ENCODE measurements around the gene HHIPL1. TPM values are rescaled to one million over a fixed set of nuclear protein-coding genes. Genes with fewer than 3 reads are reported as not detected.

Gene HHIPL1
- total RNA-seq, 1 experiment from 2014 or later: not detected

GRCh38 chr14:99628887-99629618 lies 15.9 kb upstream of the HHIPL1 start:
- no peak overlapping the region for H3K4me3 Mint-ChIP-seq (ENCODE audit: low read depth, unreplicated experiment)
- no peaks in the 10 kb centered on the region for H3K4me1 Mint-ChIP-seq (ENCODE audit: low read depth, unreplicated experiment)
- H3K27me3 Mint-ChIP-seq (ENCODE audit: unreplicated experiment): peaks cover 39% of the 10 kb centered on the region
- H3K9me3 Mint-ChIP-seq (ENCODE audit: low read depth, unreplicated experiment): no peaks in the 10 kb centered on the region
- TF ChIP-seq CTCF (IDR thresholded peaks at IDR 0.05; ENCODE audit: unreplicated experiment): peak; percentile 91
- BruUV-seq (replicated peaks): no TSS peak
- CTCF ChIA-PET: interaction anchor here (1.0 kb wide), 2 partner anchors 23 to 66 kb away, joined by 5 read pairs; no protein-coding TSS in a partner anchor
- H3K27ac Mint-ChIP-seq (ENCODE audit: unreplicated experiment): no peak overlapping the region
- DNase-seq: peak; percentile 88
- no peaks in the 10 kb centered on the region for H3K36me3 Mint-ChIP-seq (ENCODE audit: insufficient read depth, unreplicated experiment)
- intact Hi-C loops (cut with micrococcal nuclease; ENCODE audit: unreplicated experiment): loop anchor here (1.0 kb wide), 2 partner anchors 66 to 111 kb away; no protein-coding TSS in a partner anchor

GRCh38 chr14:99630202-99630601 lies 14.7 kb upstream of the HHIPL1 start:
- H3K9me3 Mint-ChIP-seq (ENCODE audit: low read depth, unreplicated experiment): no peaks in the 10 kb centered on the region
- CTCF ChIA-PET: no interaction called here
- H3K4me1 Mint-ChIP-seq (ENCODE audit: low read depth, unreplicated experiment): no peaks in the 10 kb centered on the region
- H3K36me3 Mint-ChIP-seq (ENCODE audit: insufficient read depth, unreplicated experiment): no peaks in the 10 kb centered on the region
- DNase-seq: no peak
- TF ChIP-seq CTCF (IDR thresholded peaks at IDR 0.05; ENCODE audit: unreplicated experiment): no peak
- H3K4me3 Mint-ChIP-seq (ENCODE audit: low read depth, unreplicated experiment): no peak overlapping the region
- H3K27ac Mint-ChIP-seq (ENCODE audit: unreplicated experiment): no peak overlapping the region
- intact Hi-C loops (cut with micrococcal nuclease; ENCODE audit: unreplicated experiment): no loop called here
- peaks cover 49% of the 10 kb centered on the region for H3K27me3 Mint-ChIP-seq (ENCODE audit: unreplicated experiment)
- BruUV-seq (replicated peaks): no TSS peak

GRCh38 chr14:99632410-99633035 lies 12.4 kb upstream of the HHIPL1 start:
- no peak overlapping the region for H3K27ac Mint-ChIP-seq (ENCODE audit: unreplicated experiment)
- H3K4me3 Mint-ChIP-seq (ENCODE audit: low read depth, unreplicated experiment): no peak overlapping the region
- no peaks in the 10 kb centered on the region for H3K9me3 Mint-ChIP-seq (ENCODE audit: low read depth, unreplicated experiment)
- TF ChIP-seq CTCF (IDR thresholded peaks at IDR 0.05; ENCODE audit: unreplicated experiment): no peak
- CTCF ChIA-PET: interaction anchor here (0.6 kb wide), 2 partner anchors 10 to 367 kb away, joined by 3 to 4 read pairs; no protein-coding TSS in a partner anchor
- no peak for DNase-seq
- no peaks in the 10 kb centered on the region for H3K36me3 Mint-ChIP-seq (ENCODE audit: insufficient read depth, unreplicated experiment)
- BruUV-seq (replicated peaks): no TSS peak
- intact Hi-C loops (cut with micrococcal nuclease; ENCODE audit: unreplicated experiment): no loop called here
- no peaks in the 10 kb centered on the region for H3K4me1 Mint-ChIP-seq (ENCODE audit: low read depth, unreplicated experiment)
- H3K27me3 Mint-ChIP-seq (ENCODE audit: unreplicated experiment): peaks cover 46% of the 10 kb centered on the region

GRCh38 chr14:99633141-99633540 lies 11.8 kb upstream of the HHIPL1 start:
- no peak overlapping the region for H3K4me3 Mint-ChIP-seq (ENCODE audit: low read depth, unreplicated experiment)
- no peaks in the 10 kb centered on the region for H3K9me3 Mint-ChIP-seq (ENCODE audit: low read depth, unreplicated experiment)
- no TSS peak for BruUV-seq (replicated peaks)
- DNase-seq: no peak
- H3K4me1 Mint-ChIP-seq (ENCODE audit: low read depth, unreplicated experiment): no peaks in the 10 kb centered on the region
- TF ChIP-seq CTCF (IDR thresholded peaks at IDR 0.05; ENCODE audit: unreplicated experiment): no peak
- H3K27ac Mint-ChIP-seq (ENCODE audit: unreplicated experiment): no peak overlapping the region
- peaks cover 40% of the 10 kb centered on the region for H3K27me3 Mint-ChIP-seq (ENCODE audit: unreplicated experiment)
- CTCF ChIA-PET: interaction anchor here (0.6 kb wide), 1 partner anchor 367 kb away, joined by 4 read pairs; no protein-coding TSS in a partner anchor
- intact Hi-C loops (cut with micrococcal nuclease; ENCODE audit: unreplicated experiment): no loop called here
- no peaks in the 10 kb centered on the region for H3K36me3 Mint-ChIP-seq (ENCODE audit: insufficient read depth, unreplicated experiment)
